Liver (tissue), 3 donors: ENCODE results near the gene GMPR.

Experiments
- ATF3 ChIP-seq: IDR thresholded peaks from 2 replicates; pipeline ENCODE4 v1.6.1; 2016; ENCODE audit warnings: antibody characterized with exemption
- CTCF ChIP-seq: fragments of 150-350 bp; IDR thresholded peaks from 2 replicates; pipeline ENCODE4 v1.5.1; 2017; ENCODE audit warnings: improper control_type of control experiment, low read depth, low read length; ENCODE audit not compliant: missing input control
- EGR1 ChIP-seq, 2 donors: IDR thresholded peaks; 2 replicates each; pipeline ENCODE4 v1.6.1; 2016 to 2018; ENCODE audit warnings: antibody characterized with exemption in 2 of 2, low read depth in 2 of 2
- FOXA1 ChIP-seq: IDR thresholded peaks from 2 replicates; pipeline ENCODE4 v1.6.1; 2016; ENCODE audit warnings: antibody characterized with exemption
- JUND ChIP-seq, 2 donors: IDR thresholded peaks; 2 replicates each; pipeline ENCODE4 v1.6.1; 2016; ENCODE audit warnings: antibody characterized with exemption in 2 of 2
- MAX ChIP-seq: IDR thresholded peaks from 2 replicates; pipeline ENCODE4 v1.6.1; 2016; ENCODE audit warnings: antibody characterized with exemption
- NR2F2 ChIP-seq: IDR thresholded peaks from 2 replicates; pipeline ENCODE4 v1.6.1; 2016; ENCODE audit warnings: antibody characterized with exemption
- RAD21 ChIP-seq, 2 donors: IDR thresholded peaks; 2 replicates each; pipeline ENCODE4 v1.6.1; 2016; ENCODE audit warnings: antibody characterized with exemption in 2 of 2, mild to moderate bottlenecking in 2 of 2
- REST ChIP-seq: IDR thresholded peaks from 2 replicates; pipeline ENCODE4 v1.6.1; 2016; ENCODE audit warnings: antibody characterized with exemption, mild to moderate bottlenecking
- SP1 ChIP-seq: IDR thresholded peaks from 2 replicates; pipeline ENCODE4 v1.6.1; 2018; ENCODE audit warnings: antibody characterized with exemption, mild to moderate bottlenecking
- TAF1 ChIP-seq: conservative IDR thresholded peaks from 2 replicates; pipeline ENCODE4 v1.6.1; 2016; ENCODE audit warnings: antibody characterized with exemption, mild to moderate bottlenecking
- YY1 ChIP-seq: IDR thresholded peaks from 2 replicates; pipeline ENCODE4 v1.6.1; 2016; ENCODE audit warnings: antibody characterized with exemption, mild to moderate bottlenecking
- ZBTB33 ChIP-seq: IDR thresholded peaks from 2 replicates; pipeline ENCODE4 v1.6.1; 2016; ENCODE audit warnings: antibody characterized with exemption
- donor health status: healthy.
- donor health status: healthy.

- TF ChIP-seq MAX (no peak), CTCF (no peak), YY1 (no peak), JUND (IDR thresholded peaks at IDR 0.05) (no peak), FOXA1 (no peak), EGR1 (IDR thresholded peaks at IDR 0.05; ENCODE audit: low read depth in 2 of 2) (no peak), TAF1 (no peak), REST (no peak), ZBTB33 (no peak), RAD21 (IDR thresholded peaks at IDR 0.05) (no peak), SP1 (no peak), NR2F2 (no peak), ATF3 (no peak)
Observed at GRCh38 chr6:16311763-16312162, 73.4 kb downstream of the GMPR start.
